HG02798 (cell line): ENCODE results near the gene ICA1L.
"Not testable (repeated sequence)": the region's sequence is repeated elsewhere in the genome, so short reads cannot be mapped to it uniquely, and the experiment has no call there.

Experiments used
- ATAC-seq: cut with Tn5 transposase; IDR thresholded peaks from one replicate; pipeline ENCODE4 v1.9.1; 2021; ENCODE audit warnings: mild to moderate bottlenecking; ENCODE audit not compliant: unreplicated experiment, poor library complexity

ICA1L gene

GRCh38 chr2:202848813-202849212 is 22.8 kb downstream of the ICA1L start:
- ATAC-seq: no peak

DNA sequence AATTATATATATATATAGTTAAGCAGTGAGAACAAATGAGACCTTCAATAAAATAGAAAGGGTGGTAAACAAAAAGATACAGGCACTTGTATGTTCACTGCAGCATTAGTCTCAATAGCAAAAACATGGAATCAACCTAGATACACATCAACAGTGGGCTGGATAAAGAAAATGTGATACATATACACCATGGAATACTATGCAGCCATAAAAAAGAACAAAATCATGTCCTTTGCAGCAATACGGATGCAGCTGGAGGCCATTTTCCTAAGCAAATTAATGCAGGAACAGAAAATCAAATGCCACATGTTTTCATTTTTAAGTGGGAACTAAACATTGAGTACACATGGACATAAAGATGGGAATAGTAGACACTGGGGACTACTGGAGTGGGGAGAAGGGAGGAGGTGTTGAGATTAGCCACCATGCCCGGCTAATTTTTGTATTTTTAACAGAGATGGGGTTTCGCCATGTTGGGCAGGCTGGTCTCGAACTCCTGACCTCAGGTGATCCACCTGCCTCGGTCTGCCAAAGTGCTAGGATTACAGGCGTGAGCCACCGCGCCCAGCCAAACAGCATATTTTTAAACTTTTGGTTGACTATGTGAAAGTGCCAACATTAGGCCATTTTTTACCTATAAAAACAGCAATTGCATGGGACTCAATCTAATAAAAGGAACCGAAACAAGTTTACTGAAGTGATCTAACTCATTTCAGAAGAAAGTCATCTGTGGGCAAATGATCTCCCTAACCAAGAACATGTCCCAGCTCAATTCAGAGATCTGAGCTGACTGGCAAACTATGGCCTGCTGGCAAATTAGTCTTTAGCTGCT is 23.7 kb downstream of the ICA1L start:
- ATAC-seq: no peak

DNA sequence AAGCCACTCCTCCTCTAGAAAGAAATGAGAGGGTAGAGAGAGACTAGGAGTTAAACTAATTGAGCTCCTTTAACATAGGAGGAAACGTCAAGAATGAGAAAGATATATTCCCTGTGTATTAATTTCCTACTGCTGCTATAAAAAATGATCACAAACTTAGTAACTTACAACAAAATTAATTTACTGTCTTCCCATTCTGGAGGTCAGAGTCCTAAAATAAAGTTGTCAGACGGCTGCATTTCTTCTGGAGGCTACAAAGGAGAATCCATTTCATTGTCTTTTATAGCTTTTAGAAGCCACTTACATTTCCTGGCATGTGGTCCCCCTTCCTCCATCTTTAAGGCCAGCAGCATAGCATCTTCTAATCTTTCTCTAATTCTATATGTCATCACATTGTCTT is 26.9 kb downstream of the ICA1L start:
- ATAC-seq: no peak

- ATAC-seq: no peak
These were observed 28.9 kb downstream of the ICA1L start for GRCh38 chr2:202842690-202843089.

- ATAC-seq: no peak
These were observed 30.3 kb downstream of the ICA1L start for GRCh38 chr2:202841090-202841867.

DNA sequence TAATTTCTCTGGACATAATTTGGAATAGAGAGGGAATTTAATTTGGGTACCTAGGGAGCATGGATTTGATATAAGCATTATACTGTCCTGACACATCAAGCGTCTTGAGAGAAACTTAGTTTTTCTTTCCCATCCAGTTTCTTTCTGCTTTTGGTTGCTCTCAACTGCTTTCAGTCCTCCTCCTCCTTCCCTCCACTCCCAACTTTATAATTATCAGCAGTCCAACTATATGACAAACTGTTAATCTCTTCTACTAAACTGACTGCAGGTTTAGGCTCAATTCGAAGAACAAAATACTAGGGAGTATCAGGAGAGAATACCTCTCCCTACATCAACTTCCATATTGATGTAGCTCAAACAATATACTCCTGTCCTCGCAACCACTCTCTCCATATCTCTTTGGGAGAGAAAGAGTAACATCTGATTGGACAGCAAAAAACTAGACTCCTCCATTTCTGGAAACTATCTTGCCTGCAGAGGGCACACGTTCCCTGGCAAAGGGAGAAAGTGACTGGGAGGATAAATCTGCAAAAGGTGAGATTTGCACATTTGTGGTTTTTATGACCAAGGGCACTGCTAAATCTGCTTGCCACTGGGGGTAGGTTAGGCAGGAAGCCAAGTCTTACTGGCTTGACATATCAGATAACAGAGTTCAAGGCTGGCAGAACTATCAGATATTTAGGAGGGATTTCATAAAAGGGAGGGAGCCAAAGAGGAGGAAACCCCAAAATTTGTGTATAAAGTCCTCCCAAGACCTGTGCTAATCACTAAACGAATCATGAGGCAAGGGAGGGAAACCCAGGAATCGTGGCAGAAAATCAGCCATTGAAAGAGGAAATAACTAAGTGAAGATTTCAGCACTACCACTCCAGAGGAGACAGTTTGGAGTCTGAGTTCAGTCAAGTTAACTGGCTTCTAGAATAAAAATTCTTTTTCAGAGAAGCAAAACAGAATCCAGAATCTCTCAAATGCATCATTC is 40.0 kb downstream of the ICA1L start:
- peak; percentile 53 for ATAC-seq

- ATAC-seq: no peak
These were observed 46.7 kb downstream of the ICA1L start for GRCh38 chr2:202824901-202825300.

DNA sequence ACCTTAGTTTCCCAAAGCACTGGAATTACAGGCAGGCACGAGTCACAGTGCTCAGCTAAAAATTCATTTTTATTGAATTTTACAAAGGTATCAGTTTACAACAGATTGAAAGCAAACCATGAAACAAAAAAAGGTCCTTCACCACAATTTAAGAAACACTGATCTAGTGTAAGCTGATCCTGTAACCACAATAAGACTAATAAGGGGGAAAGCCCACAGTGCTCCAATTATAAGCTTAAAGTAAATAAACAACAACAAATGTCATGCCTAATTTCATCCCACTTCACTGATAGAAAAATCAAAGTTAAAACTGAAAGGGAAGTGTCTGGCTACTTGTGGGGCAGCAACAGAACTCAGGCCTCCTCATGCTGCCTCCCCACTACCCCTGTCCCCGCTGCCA is 49.2 kb downstream of the ICA1L start:
- ATAC-seq: no peak

- no peak for ATAC-seq
These were observed 50.1 kb downstream of the ICA1L start for GRCh38 chr2:202821206-202822160.

DNA sequence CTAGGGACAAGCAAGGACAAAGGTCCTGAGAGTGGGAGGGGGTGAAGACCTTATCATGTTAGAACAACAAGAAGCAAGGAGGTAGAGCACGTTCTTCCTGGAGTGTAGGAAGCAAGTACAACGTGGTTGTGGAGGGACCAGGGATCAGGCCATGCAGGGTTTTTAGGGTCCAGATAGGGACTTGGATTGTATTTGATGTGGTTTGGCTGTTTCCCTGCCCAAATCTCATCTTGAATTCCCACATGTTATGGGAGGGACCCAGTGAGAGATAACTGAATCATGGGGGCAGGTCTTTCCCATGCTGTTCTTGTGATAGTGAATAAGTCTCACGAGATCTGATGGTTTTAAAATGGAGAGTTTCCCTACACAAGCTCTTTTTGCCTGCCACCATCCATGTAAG is 53.2 kb downstream of the ICA1L start:
- no peak for ATAC-seq

GRCh38 chr2:202817771-202818170 is 53.8 kb downstream of the ICA1L start:
- no peak for ATAC-seq

DNA sequence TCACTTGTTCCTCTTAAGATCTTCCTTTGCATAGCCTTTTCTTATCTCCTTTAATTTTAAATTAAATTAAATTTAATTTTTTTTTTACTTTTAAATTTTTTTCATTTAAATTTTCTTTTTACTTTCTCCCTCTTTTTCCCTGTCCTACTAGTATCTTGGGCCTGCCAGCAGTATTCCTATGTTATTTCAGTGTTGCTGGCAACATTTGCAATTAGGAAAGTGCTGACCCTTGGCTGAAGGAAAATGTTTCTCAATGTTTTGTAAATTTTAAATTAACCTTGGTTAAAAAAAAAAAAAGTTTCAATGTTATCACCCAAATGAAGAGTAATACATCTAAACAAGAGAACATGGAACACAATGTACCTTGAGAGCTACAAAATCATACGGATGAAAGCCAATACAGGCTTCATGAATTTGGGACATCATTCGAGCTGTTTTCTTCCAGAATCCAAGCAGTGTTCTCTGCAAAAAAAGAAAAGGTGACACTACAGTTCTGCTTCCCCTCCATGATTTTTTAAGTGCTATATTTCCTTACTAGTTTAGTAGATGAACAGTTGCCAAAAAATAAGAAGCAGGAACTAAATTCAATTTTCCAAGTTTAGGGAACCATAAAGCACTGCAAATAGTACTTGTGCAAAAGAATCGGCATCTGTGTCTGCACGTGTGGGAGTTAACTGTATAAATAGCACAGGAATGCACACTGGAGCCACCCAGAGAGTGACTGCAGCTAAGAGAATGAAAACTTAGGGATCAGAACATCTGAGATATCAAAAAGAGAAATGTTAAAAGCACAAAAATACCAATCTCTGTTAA is 55.8 kb downstream of the ICA1L start:
- ATAC-seq: no peak

DNA sequence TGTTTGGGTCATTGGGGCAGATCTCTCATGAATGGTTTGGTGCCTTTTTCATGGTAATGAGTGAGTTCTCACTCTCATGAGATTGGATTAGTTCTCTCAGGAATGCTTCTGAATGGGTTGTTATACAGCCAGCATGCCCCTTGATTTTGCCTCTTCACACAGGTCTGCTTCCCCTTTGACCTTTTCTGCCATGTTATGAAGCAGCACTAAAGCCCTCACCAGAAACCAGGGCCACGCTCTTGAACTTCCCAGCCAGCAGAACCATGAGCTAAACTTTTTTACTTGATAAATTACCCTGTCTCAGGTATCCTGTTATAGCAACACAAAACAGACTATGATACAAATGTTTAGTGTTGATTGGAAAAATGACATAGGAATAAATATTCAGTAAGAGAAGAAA is 57.3 kb downstream of the ICA1L start:
- ATAC-seq: no peak

DNA sequence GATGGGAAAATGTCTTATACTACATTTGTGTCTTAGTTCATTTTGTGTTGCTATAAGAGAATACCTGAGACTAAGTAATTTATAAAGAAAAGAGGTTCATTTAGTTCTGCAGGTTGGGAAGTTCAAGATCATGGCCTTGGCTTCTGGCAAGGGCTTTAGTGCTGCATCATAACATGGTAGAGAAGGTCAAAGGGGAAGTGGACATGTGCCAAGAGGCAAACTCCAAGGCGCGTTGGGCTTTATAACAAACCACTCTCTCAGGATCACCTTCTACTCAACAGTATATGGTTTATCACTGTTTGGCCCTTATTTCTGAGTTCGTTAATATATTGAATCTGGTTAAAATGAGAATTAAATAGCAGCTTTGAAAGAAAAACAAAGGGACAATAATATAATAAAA is 58.2 kb downstream of the ICA1L start:
- no peak for ATAC-seq

DNA sequence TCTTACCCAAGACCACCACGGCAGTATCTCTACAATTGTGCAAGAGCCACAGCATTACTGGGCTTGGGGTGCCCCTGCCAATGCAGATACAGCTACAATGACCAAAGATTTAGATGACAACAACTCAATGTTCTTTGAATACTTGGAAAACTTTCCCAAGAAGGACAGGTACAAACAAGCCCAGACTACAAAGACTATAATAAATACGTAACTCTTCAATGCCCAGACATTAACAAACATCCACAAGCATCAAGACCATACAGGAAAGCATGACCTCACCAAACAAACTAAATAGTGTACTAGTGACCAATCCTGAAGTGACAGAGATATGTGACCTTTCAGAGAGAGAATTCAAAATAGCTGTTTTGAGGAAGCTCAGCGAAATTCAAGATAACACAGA is 62.8 kb downstream of the ICA1L start:
- no peak for ATAC-seq

DNA sequence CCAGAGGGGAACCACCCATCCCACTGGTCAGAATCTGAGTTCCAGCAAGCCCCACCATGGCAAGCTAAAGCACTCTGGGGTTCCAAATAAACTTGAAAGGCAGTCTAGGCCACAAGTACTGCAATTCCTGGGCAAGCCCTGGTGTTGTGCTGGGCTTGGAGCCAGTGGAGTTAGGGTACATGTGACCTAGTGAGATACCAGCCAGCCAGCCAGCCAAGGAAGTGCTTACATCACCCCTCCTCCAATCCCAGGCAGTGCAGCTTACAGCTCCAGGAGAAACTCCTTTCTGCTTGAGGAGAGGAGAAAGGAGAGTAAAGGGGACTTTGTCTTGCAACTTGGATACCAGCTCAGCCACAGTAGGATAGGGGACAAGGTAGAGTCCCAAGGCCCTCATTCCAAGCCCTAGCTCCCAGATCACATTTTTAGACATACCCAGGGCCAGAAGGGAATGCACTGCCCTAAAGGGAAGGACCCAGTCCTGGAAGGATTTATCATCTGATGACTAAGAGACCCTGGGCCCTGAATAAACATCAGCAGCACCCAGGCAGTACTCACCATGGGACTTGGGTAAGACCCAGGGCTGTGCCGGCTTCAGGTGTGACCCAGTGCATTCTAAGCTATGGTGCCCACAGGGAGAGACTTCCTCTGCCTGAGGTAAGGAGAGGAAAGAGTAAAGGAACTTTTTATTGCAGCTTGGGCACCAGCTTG is 64.0 kb downstream of the ICA1L start:
- ATAC-seq: not testable (repeated sequence)

DNA sequence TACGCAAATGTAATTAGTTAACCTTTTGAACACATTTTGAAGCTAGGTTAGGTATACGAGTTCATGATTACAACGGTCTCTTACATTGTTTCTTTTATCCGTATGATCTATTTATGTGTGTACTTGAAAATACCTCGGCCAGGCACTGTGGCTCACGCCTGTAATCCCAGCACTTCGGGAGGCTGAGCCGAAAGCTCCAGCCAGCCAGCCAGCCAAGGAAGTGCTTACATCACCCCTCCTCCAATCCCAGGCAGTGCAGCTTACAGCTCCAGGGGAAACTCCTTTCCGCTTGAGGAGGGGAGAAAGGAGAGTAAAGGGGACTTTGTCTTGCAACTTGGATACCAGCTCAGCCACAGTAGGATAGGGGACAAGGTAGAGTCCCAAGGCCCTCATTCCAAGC is 65.7 kb downstream of the ICA1L start:
- not testable (repeated sequence) for ATAC-seq

DNA sequence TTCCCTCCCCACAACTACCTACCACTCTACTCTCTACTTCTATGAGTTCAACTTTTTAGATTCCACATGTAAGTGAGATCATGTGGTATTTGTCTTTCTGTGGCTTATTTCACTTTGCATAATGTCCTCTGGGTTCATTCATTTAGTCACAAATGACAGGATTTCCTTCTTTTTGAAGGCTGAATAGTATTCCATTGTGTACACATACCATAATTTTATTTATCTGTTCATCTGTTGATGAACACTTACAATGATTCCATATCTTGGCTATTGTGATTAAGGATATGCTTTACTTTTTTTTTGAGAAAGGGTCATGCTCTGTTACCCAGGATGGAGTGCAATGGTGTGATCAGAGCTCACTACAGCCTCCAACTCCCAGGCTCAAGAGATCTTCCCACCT is 73.6 kb downstream of the ICA1L start:
- ATAC-seq: no peak
